ENCODE measurements around the gene ACAA2.

DNA sequence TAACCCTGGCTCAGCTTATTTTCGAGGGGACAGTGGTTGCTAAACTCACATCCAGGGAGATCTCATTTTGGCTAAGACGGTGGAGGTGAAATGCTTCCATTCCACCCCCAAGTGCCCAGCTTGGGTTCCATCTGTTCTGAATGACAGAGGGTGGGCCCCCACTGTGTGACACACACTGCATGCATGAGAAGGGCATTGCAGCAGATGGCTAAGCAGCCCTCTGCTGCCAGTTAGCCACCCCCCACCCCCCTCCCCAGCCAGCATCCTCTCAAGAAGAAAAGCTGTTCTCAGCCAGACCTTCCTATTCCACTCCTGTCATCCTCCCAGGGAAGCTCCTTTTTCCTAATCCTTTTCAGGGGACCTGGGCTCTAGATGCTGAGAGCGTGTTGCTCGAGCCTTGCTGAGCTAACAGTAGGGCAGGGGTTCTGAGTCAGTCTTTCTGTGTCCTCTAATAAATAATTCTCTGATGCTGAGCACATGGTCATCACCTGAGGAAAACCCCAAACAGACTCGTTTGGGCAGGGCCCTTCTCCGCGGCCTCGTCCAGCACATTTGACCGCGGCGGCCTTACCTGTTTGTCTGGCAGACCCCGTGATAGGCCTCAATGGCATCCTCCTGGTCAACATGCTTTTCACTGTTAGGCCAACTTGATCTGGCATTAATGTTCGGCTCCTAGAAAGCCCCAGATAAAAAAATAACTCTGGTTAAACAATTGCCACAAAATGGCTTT lies 49.5 kb upstream of the ACAA2 start:
- TF ChIP-seq POLR2AphosphoS5 (IDR thresholded peaks at IDR 0.05; ENCODE audit: low read depth, low read length) (no peak), POLR2A (IDR thresholded peaks at IDR 0.05; ENCODE audit: low read depth, low read length) (no peak)

Measured in GM12892 (cell line).